Left cardiac atrium (tissue), 4 donors: ENCODE results near the gene NAT14. TPM values are rescaled to one million over a fixed set of nuclear protein-coding genes. Genes with fewer than 3 reads are reported as not detected.
"Not testable (repeated sequence)": the region's sequence is repeated elsewhere in the genome, so short reads cannot be mapped to it uniquely, and the experiment has no call there.

ENCODE experiments used
- ATAC-seq, 2 donors: fragments of 200-7000 bp; cut with Tn5 transposase; one replicate each; pipeline ENCODE4 v1.9.1; 2020; ENCODE audit warnings: mild to moderate bottlenecking in 2 of 2, moderate library complexity in 2 of 2
- DNase-seq: peaks from one replicate; pipeline ENCODE4 v3.0.0-alpha.2; 2020
- intact Hi-C, 2 donors: fragments of 100-400 bp; cut with DNase I; formaldehyde crosslinking; loops; one replicate each; pipeline versions ENCODE4 v1.14.1 to v1.15.1; 2022 to 2023
- total RNA-seq, 2 donors: library from RNA; stranded (reverse); fragmentation: NEBNext Ultra II Directional; extraction: Animal tissue kit (Norgen Biotek cat#: 25700); gene quantifications; one replicate each; pipeline ENCODE4 v1.2.1, GENCODE V29; 2021
- donor health status: DM: no; HTN: yes; CAD: no.
- donor health status: DM: no; HTN: yes; CAD: no; lungs with severe emphysema.
- donor health status: DM: yes; HTN: yes; CAD: no.
- donor health status: Dilated cardiomyopathy.

The NAT14 gene
- total RNA-seq, 2 donors from 2014 or later: 9.2 to 13.7 TPM

- DNase-seq: peak; percentile 63
- peak; percentile 75 to 76 for ATAC-seq
- intact Hi-C loops: no loop called here
Observed at GRCh38 chr19:55525289-55526101, 40.5 kb downstream of the NAT14 start.

- ATAC-seq (peak; percentile 76 to 89), DNase-seq (peak; percentile 89)
- intact Hi-C loops: no loop called here
Observed at GRCh38 chr19:55526216-55527196, 41.5 kb downstream of the NAT14 start.

- intact Hi-C loops: no loop called here
- no peak for ATAC-seq
- DNase-seq: no peak
Observed at GRCh38 chr19:55527197-55528029, 42.4 kb downstream of the NAT14 start.

GRCh38 chr19:55528030-55528803 lies 43.2 kb downstream of the NAT14 start:
- ATAC-seq (no peak), DNase-seq (no peak)
- intact Hi-C loops: no loop called here

- no peak for DNase-seq
- ATAC-seq: no peak
- intact Hi-C loops: no loop called here
Observed at GRCh38 chr19:55529636-55530234, 44.7 kb downstream of the NAT14 start.

- no peak for DNase-seq
- intact Hi-C loops: no loop called here
- no peak for ATAC-seq
Observed at GRCh38 chr19:55530996-55531395, 46.0 kb downstream of the NAT14 start.

- ATAC-seq, intact Hi-C loops, DNase-seq: not testable (repeated sequence)
Observed at GRCh38 chr19:55534280-55534679, 49.3 kb downstream of the NAT14 start.

GRCh38 chr19:55535173-55535964 lies 50.4 kb downstream of the NAT14 start:
- intact Hi-C loops: no loop called here
- peak in 1 of 2 donors; percentile 25 for ATAC-seq

GRCh38 chr19:55535965-55536350 lies 51.0 kb downstream of the NAT14 start:
- intact Hi-C loops: no loop called here

More at GRCh38 chr19:55535173-55535964, 50.4 kb downstream of the NAT14 start:
- DNase-seq: no peak

GRCh38 chr19:55536366-55536765 lies 51.4 kb downstream of the NAT14 start:
- intact Hi-C loops: no loop called here
- ATAC-seq (peak in 1 of 2 donors; percentile 13), DNase-seq (no peak)

More at GRCh38 chr19:55535965-55536350, 51.0 kb downstream of the NAT14 start:
- ATAC-seq: peak; percentile 10 to 21
- DNase-seq: no peak

Other genes with a start within 250 kb of the NAT14 start
- 10 to 100 TPM; 37.8 to 42.4 TPM for gene PPP6R1, start 226.2 kb upstream of the NAT14 start, total RNA-seq
- gene HSPBP1, start 205.1 kb upstream of the NAT14 start, total RNA-seq: 10 to 100 TPM; 26.4 to 35.8 TPM
- gene BRSK1, start 201.2 kb upstream of the NAT14 start, total RNA-seq: 10 to 100 TPM in 1 of 2 donors, 1 to 10 TPM in 1; 9.1 to 19.5 TPM
- gene TMEM150B, start 159.8 kb upstream of the NAT14 start, total RNA-seq: 1 to 10 TPM; 3.1 to 3.6 TPM
- gene KMT5C, start 145.3 kb upstream of the NAT14 start, total RNA-seq: 1 to 10 TPM; 6.7 to 6.9 TPM
- gene COX6B2, start 130.5 kb upstream of the NAT14 start, total RNA-seq: not detected
- gene GARIN5B, start 121.9 kb upstream of the NAT14 start, total RNA-seq: not detected
- gene IL11, start 114.7 kb upstream of the NAT14 start, total RNA-seq: not detected
- gene TMEM190, start 108.4 kb upstream of the NAT14 start, total RNA-seq: not detected
- gene TMEM238, start 100.9 kb upstream of the NAT14 start, total RNA-seq: under 1 TPM; 0.84 to 0.97 TPM
- gene RPL28, start 99.3 kb upstream of the NAT14 start, total RNA-seq: 100 to 1,000 TPM; 789 to 866 TPM
- gene UBE2S, start 77.4 kb upstream of the NAT14 start, total RNA-seq: 10 to 100 TPM; 18.1 to 29.9 TPM
- not detected for gene SHISA7, start 41.9 kb upstream of the NAT14 start, total RNA-seq
- gene ISOC2, start 23.5 kb upstream of the NAT14 start, total RNA-seq: 10 to 100 TPM; 58.4 to 60.5 TPM
- not detected for gene C19orf85, start 20.4 kb upstream of the NAT14 start, total RNA-seq
- gene ZNF628, start 8.6 kb upstream of the NAT14 start, total RNA-seq: 1 to 10 TPM; 5.3 to 9.0 TPM
- gene SSC5D, start 3.2 kb downstream of the NAT14 start, total RNA-seq: 1 to 10 TPM; 5.7 to 6.7 TPM
- 100 to 1,000 TPM; 151 to 181 TPM for gene SBK2, start 51.9 kb downstream of the NAT14 start, total RNA-seq
- gene SBK3, start 60.4 kb downstream of the NAT14 start, total RNA-seq: 10 to 100 TPM; 55.3 to 62.7 TPM
- 10 to 100 TPM; 10.8 to 12.7 TPM for gene ZNF579, start 95.7 kb downstream of the NAT14 start, total RNA-seq
- gene FIZ1, start 114.3 kb downstream of the NAT14 start, total RNA-seq: 10 to 100 TPM; 14.5 to 17.0 TPM
- gene ZNF524, start 115.1 kb downstream of the NAT14 start, total RNA-seq: 10 to 100 TPM; 14.1 to 18.7 TPM
- 10 to 100 TPM; 16.2 to 20.2 TPM for gene ZNF865, start 120.5 kb downstream of the NAT14 start, total RNA-seq
- 10 to 100 TPM; 11.1 to 11.7 TPM for gene ZNF784, start 139.4 kb downstream of the NAT14 start, total RNA-seq
- 10 to 100 TPM; 17.7 to 27.7 TPM for gene ZNF580, start 155.8 kb downstream of the NAT14 start, total RNA-seq
- 1 to 10 TPM; 8.4 to 8.6 TPM for gene ZNF581, start 158.5 kb downstream of the NAT14 start, total RNA-seq
- 10 to 100 TPM; 17.4 to 19.4 TPM for gene CCDC106, start 163.0 kb downstream of the NAT14 start, total RNA-seq
- gene U2AF2, start 169.8 kb downstream of the NAT14 start, total RNA-seq: 10 to 100 TPM; 82.4 to 87.5 TPM
- gene EPN1, start 190.0 kb downstream of the NAT14 start, total RNA-seq: 100 to 1,000 TPM; 148 to 165 TPM